Transverse colon (tissue), 4 donors: ENCODE results near the gene PANX2.

Source experiments
- CTCF ChIP-seq, 5 experiments: fragments of 200-600 bp in 3 of 5; fragments of 450-650 bp in 2 of 5; sonication (generic) in 3 of 5; IDR thresholded peaks; 1 replicate in 2 of 5; 2 replicates in 3 of 5; pipeline ENCODE4 v1.5.1; 2016 to 2017; ENCODE audit warnings: antibody characterized with exemption in 5 of 5, inconsistent platforms in 3 of 5, mild to moderate bottlenecking in 2 of 5, moderate library complexity in 1 of 5
- EP300 ChIP-seq: sonication (generic); formaldehyde crosslinking; IDR thresholded peaks from one replicate; pipeline ENCODE4 v1.6.1; 2017; ENCODE audit warnings: antibody characterized with exemption, low read depth
- POLR2A ChIP-seq: fragments of 450-650 bp; IDR thresholded peaks from one replicate; pipeline ENCODE4 v1.6.1; 2016; ENCODE audit warnings: antibody characterized with exemption, mild to moderate bottlenecking, moderate library complexity
- POLR2AphosphoS5 ChIP-seq, 3 donors: sonication (generic); formaldehyde crosslinking; IDR thresholded peaks; one replicate each; pipeline ENCODE4 v1.6.1; 2016; ENCODE audit warnings: antibody characterized with exemption in 3 of 3

- TF ChIP-seq EP300 (no peak), CTCF (IDR thresholded peaks at IDR 0.05) (no peak), POLR2A (no peak), POLR2AphosphoS5 (IDR thresholded peaks at IDR 0.05) (no peak)
Observed at GRCh38 chr22:50197000-50197800, 26.7 kb downstream of the PANX2 start.
